ENCODE results near the gene GBP2. TPM values are rescaled to one million over a fixed set of nuclear protein-coding genes. Genes with fewer than 3 reads are reported as not detected.

The GBP2 gene
- total RNA-seq, 4 donors from 2014 or later = 52.7 to 86.6 (median 62.7) TPM

- Histone ChIP-seq H3K27ac (no peak overlapping the region), H3K36me3 (peaks cover 0 to 52% (median 0%) of the 10 kb centered on the region in 3 donors), H3K27me3 (no peaks in the 10 kb centered on the region), H3K9me3 (no peaks in the 10 kb centered on the region), H3K4me1 (peaks cover 0 to 6% (median 0%) of the 10 kb centered on the region in 4 donors), H3K4me3 (no peak overlapping the region)
- TF ChIP-seq CTCF (IDR thresholded peaks at IDR 0.05) (no peak), POLR2A (IDR thresholded peaks at IDR 0.05) (no peak)
- no peak for DNase-seq
Observed at GRCh38 chr1:89121641-89122040, 4.3 kb downstream of the GBP2 start.

GRCh38 chr1:89114662-89115061 lies 11.3 kb downstream of the GBP2 start:
- TF ChIP-seq CTCF (IDR thresholded peaks at IDR 0.05) (no peak), POLR2A (IDR thresholded peaks at IDR 0.05) (no peak)
- no peaks in the 10 kb centered on the region for H3K27me3 ChIP-seq
- no peaks in the 10 kb centered on the region for H3K4me1 ChIP-seq
- DNase-seq = no peak
- no peak overlapping the region for H3K27ac ChIP-seq
- peaks cover 0 to 98% (median 0%) of the 10 kb centered on the region in 3 donors for H3K36me3 ChIP-seq
- no peaks in the 10 kb centered on the region for H3K9me3 ChIP-seq
- no peak overlapping the region for H3K4me3 ChIP-seq

- Histone ChIP-seq H3K27ac (no peak overlapping the region), H3K4me1 (no peaks in the 10 kb centered on the region), H3K27me3 (no peaks in the 10 kb centered on the region), H3K36me3 (peaks cover 0 to 98% (median 0%) of the 10 kb centered on the region in 3 donors), H3K9me3 (no peaks in the 10 kb centered on the region), H3K4me3 (no peak overlapping the region)
- no peak for DNase-seq
- TF ChIP-seq CTCF (IDR thresholded peaks at IDR 0.05) (no peak), POLR2A (IDR thresholded peaks at IDR 0.05) (no peak)
Observed at GRCh38 chr1:89112871-89113613, 12.9 kb downstream of the GBP2 start.

- TF ChIP-seq POLR2A (IDR thresholded peaks at IDR 0.05) (no peak), CTCF (IDR thresholded peaks at IDR 0.05) (no peak)
- H3K9me3 ChIP-seq = no peaks in the 10 kb centered on the region
- peaks cover 0 to 51% (median 0%) of the 10 kb centered on the region in 3 donors for H3K36me3 ChIP-seq
- H3K27me3 ChIP-seq = no peaks in the 10 kb centered on the region
- no peaks in the 10 kb centered on the region for H3K4me1 ChIP-seq
- no peak overlapping the region for H3K27ac ChIP-seq
- no peak for DNase-seq
- H3K4me3 ChIP-seq = no peak overlapping the region
Observed at GRCh38 chr1:89104687-89105086, 21.2 kb downstream of the GBP2 start.

- no peak for DNase-seq
- Histone ChIP-seq H3K27me3 (no peaks in the 10 kb centered on the region), H3K9me3 (no peaks in the 10 kb centered on the region), H3K4me3 (no peak overlapping the region), H3K27ac (no peak overlapping the region), H3K4me1 (no peaks in the 10 kb centered on the region), H3K36me3 (peaks cover 0 to 45% (median 0%) of the 10 kb centered on the region in 3 donors)
- TF ChIP-seq CTCF (IDR thresholded peaks at IDR 0.05) = no peak
- TF ChIP-seq POLR2A (IDR thresholded peaks at IDR 0.05) = no peak
Observed at GRCh38 chr1:89104147-89104546, 21.8 kb downstream of the GBP2 start.

Measured in Peyer's patch (tissue), 4 donors.